ENCODE measurements around the gene FNTB.
"Not testable (repeated sequence)": the region's sequence is repeated elsewhere in the genome, so short reads cannot be mapped to it uniquely, and the experiment has no call there.

Gene FNTB

GRCh38 chr14:65084554-65085505, 98.1 kb downstream of the FNTB start:
- Histone ChIP-seq H4K91ac (ENCODE audit: low read depth, low read length, poor library complexity) (no peak overlapping the region), H3K4me2 (ENCODE audit: insufficient read depth, low read length, poor library complexity, severe bottlenecking) (no peak overlapping the region), H3K18ac (ENCODE audit: low read length) (no peak overlapping the region), H2BK120ac (ENCODE audit: low read depth, low read length) (no peak overlapping the region), H3K27me3 (ENCODE audit: control insufficient read depth in 3 of 3, insufficient read depth in 3 of 3, low read depth in 1 of 3, low read length in 3 of 3) (no peaks in the 10 kb centered on the region), H2BK5ac (ENCODE audit: low read length) (no peak overlapping the region), H3K4me3 (ENCODE audit: low read length in 2 of 2) (no peak overlapping the region), H2AFZ (ENCODE audit: low read length) (no peak overlapping the region), H3K9ac (ENCODE audit: low read depth, low read length, poor library complexity) (no peak overlapping the region), H3K4me1 (ENCODE audit: control insufficient read depth in 2 of 2, insufficient read depth in 1 of 2, low read depth in 1 of 2, low read length in 2 of 2) (no peaks in the 10 kb centered on the region), H3K9me3 (replicated peaks in 1 of 2; ENCODE audit: control insufficient read depth in 2 of 2, insufficient read depth in 1 of 2, low read depth in 1 of 2, low read length in 2 of 2) (peaks cover 5 to 28% of the 10 kb centered on the region in 2 donors), H3K79me1 (ENCODE audit: low read depth, low read length) (no peaks in the 10 kb centered on the region), H2AK5ac (ENCODE audit: low read depth, low read length) (no peak overlapping the region), H4K8ac (ENCODE audit: low read depth, low read length) (no peak overlapping the region), H3K14ac (ENCODE audit: low read length) (no peak overlapping the region), H2BK12ac (ENCODE audit: low read length) (no peak overlapping the region), H3K27ac (replicated peaks; ENCODE audit: low read length) (no peak overlapping the region), H3K36me3 (replicated peaks in 1 of 2; ENCODE audit: control insufficient read depth in 2 of 2, insufficient read depth in 2 of 2, low read length in 2 of 2) (peaks cover 22 to 95% of the 10 kb centered on the region in 2 donors), H3K23ac (ENCODE audit: low read depth, low read length, poor library complexity) (no peak overlapping the region), H3K4ac (ENCODE audit: low read length) (no peak overlapping the region), H2BK15ac (ENCODE audit: low read length) (no peak overlapping the region)
- no CpG with 5 or more reads among the region's 6 CpGs for WGBS, 2 donors (ENCODE audit: extremely low coverage in 2 of 2, insufficient read length in 2 of 2, insufficient replicate concordance in 1 of 2)
- DNase-seq (ENCODE audit: low spot score) = no peak

DNA sequence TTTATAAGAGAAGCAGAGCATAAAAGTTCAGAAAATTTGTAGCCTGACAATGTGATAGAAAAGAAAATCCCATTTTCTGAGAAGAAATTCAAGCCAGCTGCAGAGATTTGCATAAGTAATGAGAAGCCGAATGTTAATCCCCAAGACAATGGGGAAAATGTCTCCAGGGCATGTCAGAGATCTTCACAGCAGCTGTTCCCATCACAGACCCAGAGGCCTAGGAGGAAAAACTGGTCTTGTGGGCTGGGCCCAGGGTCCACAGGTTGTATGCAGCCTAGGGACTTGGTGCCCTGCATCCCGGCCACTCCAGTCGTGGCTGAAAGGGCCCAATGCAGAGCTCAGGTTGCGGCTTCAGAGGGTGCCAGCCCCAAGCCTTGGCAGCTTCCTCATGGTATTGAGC, 100.0 kb downstream of the FNTB start:
- not testable (repeated sequence) for H3K18ac ChIP-seq (ENCODE audit: low read length)
- WGBS, 2 donors (ENCODE audit: extremely low coverage in 2 of 2, insufficient read length in 2 of 2, insufficient replicate concordance in 1 of 2) = no CpG with 5 or more reads among the region's 4 CpGs
- peaks cover 5 to 28% of the 10 kb centered on the region in 2 donors for H3K9me3 ChIP-seq (replicated peaks in 1 of 2; ENCODE audit: control insufficient read depth in 2 of 2, insufficient read depth in 1 of 2, low read depth in 1 of 2, low read length in 2 of 2)

DNA sequence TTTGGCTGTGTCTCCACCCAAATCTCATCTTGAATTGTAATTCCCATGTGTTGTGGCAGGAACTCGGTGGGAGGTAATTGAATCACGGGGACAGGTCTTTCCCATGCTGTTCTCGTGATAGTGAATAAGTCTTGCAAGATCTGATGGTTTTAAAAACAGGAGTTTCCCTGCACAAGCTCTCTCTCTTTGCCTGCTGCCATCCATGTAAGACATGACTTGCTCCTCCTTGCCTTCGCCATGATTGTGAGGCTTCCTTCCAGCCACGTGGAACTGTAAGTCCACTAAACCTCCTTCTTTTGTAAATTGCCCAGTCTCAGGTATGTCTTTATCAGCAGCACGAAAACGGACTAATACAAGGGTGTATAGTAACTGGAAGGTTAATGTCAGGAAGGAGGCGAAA, 101.1 kb downstream of the FNTB start:
- WGBS, 2 donors (ENCODE audit: extremely low coverage in 2 of 2, insufficient read length in 2 of 2, insufficient replicate concordance in 1 of 2) = no CpG with 5 or more reads among the region's 8 CpGs
- not testable (repeated sequence) for H3K4me3 ChIP-seq (ENCODE audit: low read length in 2 of 2); H3K27ac ChIP-seq (replicated peaks; ENCODE audit: low read length); H3K27me3 ChIP-seq (ENCODE audit: control insufficient read depth in 3 of 3, insufficient read depth in 3 of 3, low read depth in 1 of 3, low read length in 3 of 3); DNase-seq (ENCODE audit: low spot score); H2BK12ac ChIP-seq (ENCODE audit: low read length); H3K79me1 ChIP-seq (ENCODE audit: low read depth, low read length); H2BK120ac ChIP-seq (ENCODE audit: low read depth, low read length); H3K9ac ChIP-seq (ENCODE audit: low read depth, low read length, poor library complexity); H3K14ac ChIP-seq (ENCODE audit: low read length); H3K4me2 ChIP-seq (ENCODE audit: insufficient read depth, low read length, poor library complexity, severe bottlenecking); H2AK5ac ChIP-seq (ENCODE audit: low read depth, low read length); H2AFZ ChIP-seq (ENCODE audit: low read length); H4K91ac ChIP-seq (ENCODE audit: low read depth, low read length, poor library complexity); H2BK15ac ChIP-seq (ENCODE audit: low read length); H3K18ac ChIP-seq (ENCODE audit: low read length); H4K8ac ChIP-seq (ENCODE audit: low read depth, low read length); H3K4ac ChIP-seq (ENCODE audit: low read length); H2BK5ac ChIP-seq (ENCODE audit: low read length); H3K23ac ChIP-seq (ENCODE audit: low read depth, low read length, poor library complexity); H3K4me1 ChIP-seq (ENCODE audit: control insufficient read depth in 2 of 2, insufficient read depth in 1 of 2, low read depth in 1 of 2, low read length in 2 of 2)
- H3K36me3 ChIP-seq (replicated peaks in 1 of 2; ENCODE audit: control insufficient read depth in 2 of 2, insufficient read depth in 2 of 2, low read length in 2 of 2) = peaks cover 24 to 97% of the 10 kb centered on the region in 2 donors
- peaks cover 5 to 28% of the 10 kb centered on the region in 2 donors for H3K9me3 ChIP-seq (replicated peaks in 1 of 2; ENCODE audit: control insufficient read depth in 2 of 2, insufficient read depth in 1 of 2, low read depth in 1 of 2, low read length in 2 of 2)

More for the DNA sequence above, 100.0 kb downstream of the FNTB start:
- not testable (repeated sequence) for H2BK15ac ChIP-seq (ENCODE audit: low read length); H3K4me3 ChIP-seq (ENCODE audit: low read length in 2 of 2); H2BK5ac ChIP-seq (ENCODE audit: low read length); H3K9ac ChIP-seq (ENCODE audit: low read depth, low read length, poor library complexity); H3K14ac ChIP-seq (ENCODE audit: low read length); H2BK120ac ChIP-seq (ENCODE audit: low read depth, low read length); H3K4me1 ChIP-seq (ENCODE audit: control insufficient read depth in 2 of 2, insufficient read depth in 1 of 2, low read depth in 1 of 2, low read length in 2 of 2); H2AK5ac ChIP-seq (ENCODE audit: low read depth, low read length); H4K91ac ChIP-seq (ENCODE audit: low read depth, low read length, poor library complexity); H2BK12ac ChIP-seq (ENCODE audit: low read length); H3K79me1 ChIP-seq (ENCODE audit: low read depth, low read length); H3K27ac ChIP-seq (replicated peaks; ENCODE audit: low read length); H3K4ac ChIP-seq (ENCODE audit: low read length); H2AFZ ChIP-seq (ENCODE audit: low read length); H3K23ac ChIP-seq (ENCODE audit: low read depth, low read length, poor library complexity); H4K8ac ChIP-seq (ENCODE audit: low read depth, low read length); H3K27me3 ChIP-seq (ENCODE audit: control insufficient read depth in 3 of 3, insufficient read depth in 3 of 3, low read depth in 1 of 3, low read length in 3 of 3); H3K4me2 ChIP-seq (ENCODE audit: insufficient read depth, low read length, poor library complexity, severe bottlenecking); DNase-seq (ENCODE audit: low spot score)
- peaks cover 23 to 97% of the 10 kb centered on the region in 2 donors for H3K36me3 ChIP-seq (replicated peaks in 1 of 2; ENCODE audit: control insufficient read depth in 2 of 2, insufficient read depth in 2 of 2, low read length in 2 of 2)

- Histone ChIP-seq H3K27me3 (ENCODE audit: control insufficient read depth in 3 of 3, insufficient read depth in 3 of 3, low read depth in 1 of 3, low read length in 3 of 3) (no peaks in the 10 kb centered on the region), H2AK5ac (ENCODE audit: low read depth, low read length) (no peak overlapping the region), H3K79me1 (ENCODE audit: low read depth, low read length) (no peaks in the 10 kb centered on the region), H4K8ac (ENCODE audit: low read depth, low read length) (no peak overlapping the region), H3K4me2 (ENCODE audit: insufficient read depth, low read length, poor library complexity, severe bottlenecking) (no peak overlapping the region), H2BK12ac (ENCODE audit: low read length) (no peak overlapping the region), H3K4ac (ENCODE audit: low read length) (no peak overlapping the region), H3K18ac (ENCODE audit: low read length) (no peak overlapping the region), H2BK5ac (ENCODE audit: low read length) (no peak overlapping the region), H4K91ac (ENCODE audit: low read depth, low read length, poor library complexity) (no peak overlapping the region), H3K36me3 (replicated peaks in 1 of 2; ENCODE audit: control insufficient read depth in 2 of 2, insufficient read depth in 2 of 2, low read length in 2 of 2) (peaks cover 15 to 95% of the 10 kb centered on the region in 2 donors), H3K23ac (ENCODE audit: low read depth, low read length, poor library complexity) (no peak overlapping the region), H3K9ac (ENCODE audit: low read depth, low read length, poor library complexity) (no peak overlapping the region), H2BK15ac (ENCODE audit: low read length) (no peak overlapping the region), H2BK120ac (ENCODE audit: low read depth, low read length) (no peak overlapping the region), H3K14ac (ENCODE audit: low read length) (no peak overlapping the region), H3K4me1 (ENCODE audit: control insufficient read depth in 2 of 2, insufficient read depth in 1 of 2, low read depth in 1 of 2, low read length in 2 of 2) (no peaks in the 10 kb centered on the region), H2AFZ (ENCODE audit: low read length) (no peak overlapping the region), H3K4me3 (ENCODE audit: low read length in 2 of 2) (no peak overlapping the region), H3K27ac (replicated peaks; ENCODE audit: low read length) (no peak overlapping the region), H3K9me3 (replicated peaks in 1 of 2; ENCODE audit: control insufficient read depth in 2 of 2, insufficient read depth in 1 of 2, low read depth in 1 of 2, low read length in 2 of 2) (peaks cover 2 to 17% of the 10 kb centered on the region in 2 donors)
- no CpG with 5 or more reads among the region's 2 CpGs for WGBS, 2 donors (ENCODE audit: extremely low coverage in 2 of 2, insufficient read length in 2 of 2, insufficient replicate concordance in 1 of 2)
- no peak for DNase-seq (ENCODE audit: low spot score)
These were observed 105.7 kb downstream of the FNTB start for GRCh38 chr14:65092349-65092748.
